Progenitor cell of endocrine pancreas (in vitro differentiated cells): ENCODE measurements around the gene TMEM240. TPM values are rescaled to one million over a fixed set of nuclear protein-coding genes. Genes with fewer than 3 reads are reported as not detected.
"Not testable (repeated sequence)": the region's sequence is repeated elsewhere in the genome, so short reads cannot be mapped to it uniquely, and the experiment has no call there.

ENCODE experiments used
- DNase-seq: peaks from one replicate; pipeline ENCODE4 v3.0.0; 2021; ENCODE audit warnings: low spot score; ENCODE audit not compliant: unreplicated experiment
- H3K27ac Mint-ChIP-seq: 2 replicates; pipeline ENCODE4 v1.8.0; 2021; ENCODE audit warnings: mild to moderate bottlenecking, moderate library complexity, mixed read lengths
- H3K27me3 Mint-ChIP-seq: 2 replicates; pipeline ENCODE4 v1.8.0; 2021; ENCODE audit warnings: mixed read lengths
- H3K36me3 Mint-ChIP-seq: 2 replicates; pipeline ENCODE4 v1.8.0; 2022; ENCODE audit warnings: mixed read lengths; ENCODE audit not compliant: insufficient read depth
- H3K4me1 Mint-ChIP-seq: 2 replicates; pipeline ENCODE4 v1.8.0; 2021; ENCODE audit warnings: low read depth, mixed read lengths
- H3K4me3 Mint-ChIP-seq: 2 replicates; pipeline ENCODE4 v1.8.0; 2021; ENCODE audit warnings: low read depth, mild to moderate bottlenecking, moderate library complexity, mixed read lengths
- H3K9me3 Mint-ChIP-seq: 2 replicates; pipeline ENCODE4 v1.8.0; 2021; ENCODE audit warnings: low read depth, mixed read lengths
- CTCF ChIP-seq: fragments of 200-600 bp; sonication (generic); IDR thresholded peaks from one replicate; pipeline ENCODE4 v1.5.0; 2021; ENCODE audit warnings: antibody characterized with exemption, mild to moderate bottlenecking; ENCODE audit not compliant: unreplicated experiment
- total RNA-seq: library from RNA; stranded (reverse); gene quantifications from 2 replicates; pipeline ENCODE4 v1.2.1, GENCODE V29; 2021

Gene TMEM240
- total RNA-seq, 1 donor from 2014 or later = 6.6 TPM

DNA sequence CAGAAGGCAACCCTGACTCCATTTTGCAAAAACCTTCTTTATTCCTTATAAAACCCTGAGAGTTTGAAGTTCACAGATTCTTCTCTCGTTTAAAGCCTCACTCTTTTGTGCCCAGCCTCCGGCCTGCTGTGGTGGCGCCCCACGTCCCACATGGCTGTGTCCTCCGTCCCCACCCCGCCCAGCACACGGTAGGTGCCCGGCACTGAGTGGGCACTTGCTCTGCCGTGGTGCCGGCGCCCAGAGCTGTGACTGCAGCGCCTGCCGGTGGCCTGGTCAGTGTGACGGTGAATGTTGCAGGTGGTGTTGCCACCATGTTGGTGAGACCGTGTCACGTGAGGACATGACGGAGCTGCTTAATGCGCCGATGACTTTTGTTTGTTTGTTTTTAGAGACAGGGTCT is 19.1 kb downstream of the TMEM240 start:
- Mint-ChIP-seq H3K36me3 (peaks cover 6% of the 10 kb centered on the region), H3K27me3 (no peaks in the 10 kb centered on the region), H3K27ac (no peak overlapping the region), H3K4me1 (no peaks in the 10 kb centered on the region), H3K9me3 (no peaks in the 10 kb centered on the region), H3K4me3 (no peak overlapping the region)
- DNase-seq = no peak
- no peak for TF ChIP-seq CTCF

- not testable (repeated sequence) for DNase-seq, H3K9me3 Mint-ChIP-seq, H3K36me3 Mint-ChIP-seq, H3K27ac Mint-ChIP-seq, H3K4me3 Mint-ChIP-seq, H3K4me1 Mint-ChIP-seq, H3K27me3 Mint-ChIP-seq
Observed at GRCh38 chr1:1519805-1520505, 20.5 kb downstream of the TMEM240 start.

DNA sequence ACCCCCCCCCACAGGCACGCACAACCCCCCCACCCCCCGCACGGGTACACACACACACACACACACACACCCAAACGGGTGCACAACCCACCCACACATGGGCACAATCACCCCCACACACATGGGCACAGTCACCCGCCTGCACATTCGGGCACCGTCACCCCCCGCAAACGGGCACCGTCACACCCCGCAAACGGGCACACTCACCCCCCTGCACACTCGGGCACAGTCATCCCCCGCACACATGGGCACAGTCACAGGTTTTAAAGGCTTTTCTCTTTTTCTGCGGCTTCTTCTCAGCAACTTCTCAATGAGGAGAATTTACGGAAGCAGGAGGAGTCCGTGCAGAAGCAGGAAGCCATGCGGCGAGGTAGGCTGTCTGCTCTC is 21.8 kb downstream of the TMEM240 start:
- not testable (repeated sequence) for H3K9me3 Mint-ChIP-seq, H3K4me3 Mint-ChIP-seq, H3K27ac Mint-ChIP-seq, H3K27me3 Mint-ChIP-seq, DNase-seq, H3K36me3 Mint-ChIP-seq, H3K4me1 Mint-ChIP-seq

DNA sequence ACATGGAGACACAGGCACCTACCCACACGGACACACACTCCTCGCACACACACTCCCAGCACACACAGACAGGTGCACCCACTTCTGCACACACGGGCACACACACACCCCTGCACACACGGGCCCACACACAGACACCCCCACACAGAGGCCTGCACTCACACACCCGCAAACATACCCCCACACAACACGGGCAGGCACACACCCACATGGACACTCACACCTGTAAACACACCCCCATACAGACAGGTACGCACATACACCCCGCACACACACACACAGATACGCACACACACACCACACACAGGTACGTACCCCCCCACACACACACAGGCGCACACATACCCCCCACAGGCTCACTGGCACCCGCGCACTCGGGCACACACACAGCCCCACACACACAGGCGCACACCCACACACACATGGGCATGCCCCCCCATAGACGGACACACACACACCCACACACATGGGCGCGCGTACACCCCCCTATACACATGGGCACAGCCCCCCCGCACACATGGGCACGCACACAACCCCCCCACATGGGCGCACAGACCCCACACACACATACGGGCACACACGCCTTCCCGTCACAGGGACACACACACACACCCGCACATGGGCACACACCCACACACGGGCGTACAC is 22.3 kb downstream of the TMEM240 start:
- H3K9me3 Mint-ChIP-seq = no peaks in the 10 kb centered on the region
- DNase-seq = no peak
- TF ChIP-seq CTCF = no peak
- H3K4me1 Mint-ChIP-seq = peaks cover 2% of the 10 kb centered on the region
- H3K4me3 Mint-ChIP-seq = no peak overlapping the region
- no peaks in the 10 kb centered on the region for H3K27me3 Mint-ChIP-seq
- H3K27ac Mint-ChIP-seq = no peak overlapping the region
- peaks cover 6% of the 10 kb centered on the region for H3K36me3 Mint-ChIP-seq

GRCh38 chr1:1516923-1517322 is 23.5 kb downstream of the TMEM240 start:
- not testable (repeated sequence) for DNase-seq, H3K36me3 Mint-ChIP-seq, H3K9me3 Mint-ChIP-seq, H3K27ac Mint-ChIP-seq, H3K4me1 Mint-ChIP-seq, H3K4me3 Mint-ChIP-seq, H3K27me3 Mint-ChIP-seq

DNA sequence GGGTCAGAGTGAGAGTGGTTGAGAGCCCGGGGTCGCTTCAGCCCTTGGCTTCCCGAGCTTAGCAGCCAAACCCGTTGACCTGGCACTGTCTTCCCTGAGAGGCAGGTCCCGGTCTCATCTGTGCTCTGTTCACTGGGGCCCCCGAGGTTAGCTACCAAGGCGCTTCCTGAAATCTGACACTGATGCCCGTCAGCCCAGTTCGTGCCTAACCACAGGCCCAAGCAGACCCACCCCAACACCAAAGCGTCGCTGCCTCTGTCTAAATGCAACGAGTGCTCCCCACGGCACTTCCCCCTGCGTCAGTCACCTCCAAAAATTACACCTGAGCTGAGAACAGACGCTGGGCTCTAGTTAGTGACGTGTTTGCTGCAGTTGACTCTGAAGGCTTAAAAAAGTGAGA is 26.0 kb downstream of the TMEM240 start:
- not testable (repeated sequence) for H3K27ac Mint-ChIP-seq, H3K4me1 Mint-ChIP-seq, H3K9me3 Mint-ChIP-seq, DNase-seq, H3K4me3 Mint-ChIP-seq, H3K36me3 Mint-ChIP-seq, H3K27me3 Mint-ChIP-seq

GRCh38 chr1:1513675-1514074 is 26.7 kb downstream of the TMEM240 start:
- not testable (repeated sequence) for H3K4me1 Mint-ChIP-seq, H3K27ac Mint-ChIP-seq, H3K36me3 Mint-ChIP-seq

DNA sequence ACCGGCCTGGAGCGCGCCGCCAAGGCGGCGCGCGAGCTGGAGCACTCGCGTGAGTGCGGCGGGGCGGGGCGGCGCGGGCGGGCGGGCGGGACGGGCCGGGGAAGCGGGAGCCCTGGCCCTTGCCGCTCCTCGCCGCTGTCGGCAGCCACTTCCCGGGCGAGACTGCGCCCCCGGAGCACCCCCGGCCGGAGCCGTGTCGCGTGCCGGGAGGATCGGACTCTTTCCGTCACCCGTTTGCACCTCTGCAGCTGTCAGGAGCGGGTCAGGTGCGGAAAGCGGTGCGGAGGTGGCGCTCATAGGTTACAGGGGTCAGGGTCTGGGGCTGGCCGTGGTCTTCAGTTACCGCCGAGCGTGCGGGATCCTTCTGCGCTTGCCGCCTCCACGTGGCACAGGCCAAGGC is 28.0 kb downstream of the TMEM240 start:
- DNase-seq, H3K27ac Mint-ChIP-seq, H3K36me3 Mint-ChIP-seq, H3K4me1 Mint-ChIP-seq, H3K9me3 Mint-ChIP-seq, H3K27me3 Mint-ChIP-seq: not testable (repeated sequence)
- H3K4me3 Mint-ChIP-seq = peak overlapping the region; percentile 67

More at GRCh38 chr1:1513675-1514074, 26.7 kb downstream of the TMEM240 start:
- peak overlapping the region; percentile 57 for H3K4me3 Mint-ChIP-seq
- H3K27me3 Mint-ChIP-seq, H3K9me3 Mint-ChIP-seq, DNase-seq: not testable (repeated sequence)
